NK-92 (cell line): ENCODE data around the gene INO80D.
"Not testable (repeated sequence)": the region's sequence is repeated elsewhere in the genome, so short reads cannot be mapped to it uniquely, and the experiment has no call there.

Source experiments
- DNase-seq: peaks from one replicate; lab custom pipeline; 2025; ENCODE audit not compliant: unreplicated experiment; lab: John Stamatoyannopoulos, UW

Gene INO80D

GRCh38 chr2:205982776-205983327 is 103.1 kb downstream of the INO80D start:
- no peak for DNase-seq

DNA sequence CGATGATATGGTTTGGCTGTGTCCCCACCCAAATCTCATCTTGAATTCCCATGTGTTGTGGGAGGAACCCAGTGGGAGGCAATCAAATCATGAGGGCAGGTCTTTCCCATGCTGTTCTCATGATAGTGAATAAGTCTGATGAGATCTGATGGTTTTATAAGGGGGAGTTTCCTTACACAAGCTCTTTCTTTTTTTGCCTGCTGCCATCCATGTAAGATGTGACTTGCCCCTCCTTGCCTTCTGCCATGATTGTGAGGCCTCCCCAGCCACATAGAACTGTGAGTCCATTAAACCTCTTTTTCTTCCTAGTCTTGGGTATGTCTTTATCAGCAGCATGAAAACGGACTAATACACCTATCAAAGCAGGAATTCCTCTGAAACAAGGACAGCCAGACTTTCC is 107.2 kb downstream of the INO80D start:
- not testable (repeated sequence) for DNase-seq

- not testable (repeated sequence) for DNase-seq
Observed at GRCh38 chr2:205977699-205978098, 108.3 kb downstream of the INO80D start.

- not testable (repeated sequence) for DNase-seq
Observed at GRCh38 chr2:205976934-205977659, 108.9 kb downstream of the INO80D start.

DNA sequence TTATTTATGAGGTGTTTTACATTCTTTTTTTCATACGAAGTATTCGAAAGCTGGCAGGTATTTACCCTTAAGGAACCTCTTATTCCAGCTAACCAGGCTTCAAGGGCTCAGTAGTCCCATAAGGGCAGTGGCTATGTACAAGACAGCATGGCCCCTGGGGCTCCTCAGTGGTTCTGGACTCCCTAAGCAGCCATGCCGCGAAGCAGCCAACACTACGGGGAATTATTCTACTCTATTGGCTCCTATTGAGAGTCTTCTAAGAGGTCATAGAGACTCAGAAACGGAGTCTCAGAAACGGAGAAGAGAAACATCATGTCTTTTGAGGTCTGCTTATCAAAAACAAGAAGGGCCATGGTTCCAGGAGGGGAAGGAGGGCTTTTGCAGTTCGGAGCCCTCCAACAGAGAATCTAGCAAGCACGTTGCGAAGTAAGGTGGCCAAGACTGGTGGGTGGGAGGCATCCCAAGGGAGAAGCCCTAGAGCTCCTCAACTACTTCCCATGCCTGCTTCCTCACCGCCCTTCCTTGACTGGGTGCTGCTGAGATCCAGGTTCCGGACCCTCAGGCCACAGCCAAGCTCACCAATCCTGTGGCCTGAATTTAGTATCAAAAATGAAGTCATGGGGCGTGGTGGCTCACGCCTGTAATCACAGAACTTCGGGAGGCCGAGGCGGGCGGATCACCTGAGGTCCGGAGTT is 109.7 kb downstream of the INO80D start:
- DNase-seq = no peak

DNA sequence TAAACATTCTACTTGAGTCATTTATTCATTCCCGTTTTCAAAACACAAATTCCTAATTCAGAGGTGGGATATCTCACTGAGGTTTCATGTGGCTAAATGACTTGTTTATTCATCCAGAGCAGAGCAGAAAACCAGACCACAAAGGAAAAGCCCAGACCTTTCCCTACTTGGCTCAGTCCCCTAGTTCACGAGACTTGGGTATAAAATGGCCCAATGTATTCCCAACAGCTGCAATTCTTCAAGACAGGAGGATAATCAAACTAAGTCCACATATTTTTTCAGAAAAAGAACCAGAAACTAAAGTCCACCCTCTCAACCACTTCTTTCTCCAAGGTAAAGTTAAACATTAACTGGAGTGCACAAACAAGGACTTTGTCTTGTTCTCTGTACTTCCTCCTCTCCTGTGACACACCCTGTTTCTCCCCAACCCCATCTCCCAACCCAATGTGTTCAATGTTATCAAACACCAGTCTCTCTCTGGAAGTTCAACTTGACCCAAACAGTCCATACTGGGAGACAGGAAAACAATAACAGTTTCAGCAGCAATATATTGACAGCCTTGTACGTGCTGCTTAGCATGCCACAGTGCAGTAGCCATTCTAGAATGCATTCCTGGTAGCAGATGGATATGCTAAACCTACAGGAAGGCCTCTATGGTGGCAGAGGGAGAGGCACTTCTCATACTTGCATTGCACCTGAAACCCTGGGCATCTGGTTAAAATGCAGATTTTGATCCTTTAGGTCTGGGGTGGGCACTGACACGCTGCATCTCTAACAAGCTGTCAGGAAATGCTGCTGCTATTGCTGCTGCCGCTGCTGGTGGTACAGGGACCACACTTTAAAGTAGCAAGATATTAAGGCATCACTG is 110.7 kb downstream of the INO80D start:
- no peak for DNase-seq

DNA sequence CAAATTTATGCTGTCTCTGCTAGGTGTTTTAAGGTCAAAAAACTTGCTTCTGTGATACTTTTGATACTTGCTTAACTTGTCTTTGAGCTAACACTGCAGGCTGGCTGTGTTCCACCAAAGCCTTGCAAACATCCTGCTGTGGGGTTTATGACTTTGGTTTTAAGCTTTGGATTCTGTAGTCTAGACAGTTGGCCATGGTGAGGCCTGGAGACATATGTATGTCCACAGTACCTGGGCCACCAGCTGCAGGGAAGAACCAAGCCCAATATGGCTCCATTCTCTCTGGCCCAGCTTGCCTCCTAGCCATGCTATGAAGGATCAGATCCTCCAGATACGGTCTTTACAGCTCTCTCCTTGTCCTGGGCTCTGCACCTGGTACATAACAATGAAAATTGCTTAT is 113.9 kb downstream of the INO80D start:
- DNase-seq = no peak

DNA sequence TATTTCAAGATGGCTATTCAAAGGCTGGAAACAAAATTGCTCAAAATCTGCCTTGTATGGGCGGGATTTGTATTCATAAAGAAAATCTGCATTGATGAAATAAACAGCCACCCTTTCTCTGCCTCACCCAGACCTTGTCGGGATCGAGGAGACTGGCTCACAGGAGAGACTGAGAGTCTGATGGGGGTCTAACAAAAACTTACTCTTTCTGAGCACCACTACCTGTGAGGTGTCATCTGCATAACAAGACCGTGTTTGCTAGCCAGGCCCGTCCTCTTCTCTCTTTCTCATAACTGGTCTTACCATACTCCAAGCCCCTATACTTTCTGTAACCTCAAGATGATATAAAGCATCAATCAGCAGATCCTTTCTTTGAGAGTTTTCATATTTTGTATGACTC is 115.6 kb downstream of the INO80D start:
- no peak for DNase-seq

DNA sequence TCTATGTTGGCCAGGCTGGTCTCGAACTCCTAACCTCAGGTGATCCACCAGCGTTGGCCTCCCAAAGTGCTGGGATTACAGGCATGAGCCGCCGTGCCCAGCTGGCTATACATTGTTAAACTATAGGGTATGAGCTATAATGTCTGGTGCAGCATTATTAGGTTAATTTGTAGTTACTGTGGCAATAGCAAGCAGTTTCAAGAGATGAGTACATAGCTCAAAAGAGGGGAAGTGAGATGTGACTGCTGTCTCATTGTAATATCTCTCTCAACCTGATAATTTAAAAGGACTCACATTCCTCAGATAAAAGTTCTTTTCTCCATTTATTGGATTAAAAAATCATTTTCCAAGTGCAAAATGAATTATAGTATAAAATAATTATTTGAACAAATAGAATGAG is 116.4 kb downstream of the INO80D start:
- no peak for DNase-seq

DNA sequence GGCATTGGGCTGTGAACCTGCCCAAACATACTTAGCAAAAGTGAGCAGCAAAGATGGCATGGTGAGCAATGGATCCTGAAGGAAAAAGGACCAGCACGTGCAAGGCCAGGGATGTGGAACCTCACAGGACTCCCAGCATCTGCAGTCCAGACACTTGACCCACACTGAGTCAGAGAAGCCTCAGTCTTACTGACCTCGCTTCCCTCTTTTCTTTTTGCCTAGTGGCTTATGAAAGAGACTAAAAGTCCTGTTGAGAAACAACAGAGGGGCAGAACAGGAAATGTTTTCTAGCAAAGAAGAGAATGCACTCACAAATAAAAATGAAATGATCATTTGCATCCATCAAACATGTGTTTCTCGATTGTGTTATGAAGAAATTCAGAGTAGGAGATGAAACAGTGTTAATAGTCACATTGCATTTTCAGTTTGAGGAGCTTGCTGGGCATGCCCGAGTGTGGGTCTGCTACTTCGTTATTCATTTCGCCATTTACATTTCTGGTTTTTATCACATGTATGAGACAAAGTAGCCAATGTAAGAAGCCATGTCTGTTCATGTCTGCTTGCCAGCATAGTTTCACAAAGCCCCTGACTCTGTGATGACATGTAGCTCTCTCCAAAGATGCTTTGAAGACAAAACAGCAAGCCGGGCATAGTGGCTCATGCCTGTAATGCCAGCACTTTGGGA is 118.4 kb downstream of the INO80D start:
- no peak for DNase-seq

DNA sequence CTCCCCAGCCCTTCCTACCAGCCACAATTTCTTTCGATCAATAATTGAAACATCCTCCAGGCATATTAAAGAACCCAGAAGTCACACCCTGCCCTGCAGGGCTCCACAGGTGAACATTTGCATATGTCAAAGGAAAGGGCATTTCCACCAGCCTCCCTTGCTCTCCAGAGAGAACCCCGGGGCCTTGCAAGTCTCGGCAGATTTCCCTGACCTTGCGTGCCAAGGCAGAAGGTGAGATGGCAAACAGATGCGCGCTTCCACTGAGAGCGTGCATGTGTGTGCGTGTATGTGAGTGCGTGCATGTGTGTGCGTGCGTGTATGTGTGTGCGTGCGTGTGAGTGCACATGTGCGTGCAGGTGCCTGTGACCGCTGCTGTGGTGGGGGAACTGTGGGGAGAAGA is 120.3 kb downstream of the INO80D start:
- no peak for DNase-seq

DNA sequence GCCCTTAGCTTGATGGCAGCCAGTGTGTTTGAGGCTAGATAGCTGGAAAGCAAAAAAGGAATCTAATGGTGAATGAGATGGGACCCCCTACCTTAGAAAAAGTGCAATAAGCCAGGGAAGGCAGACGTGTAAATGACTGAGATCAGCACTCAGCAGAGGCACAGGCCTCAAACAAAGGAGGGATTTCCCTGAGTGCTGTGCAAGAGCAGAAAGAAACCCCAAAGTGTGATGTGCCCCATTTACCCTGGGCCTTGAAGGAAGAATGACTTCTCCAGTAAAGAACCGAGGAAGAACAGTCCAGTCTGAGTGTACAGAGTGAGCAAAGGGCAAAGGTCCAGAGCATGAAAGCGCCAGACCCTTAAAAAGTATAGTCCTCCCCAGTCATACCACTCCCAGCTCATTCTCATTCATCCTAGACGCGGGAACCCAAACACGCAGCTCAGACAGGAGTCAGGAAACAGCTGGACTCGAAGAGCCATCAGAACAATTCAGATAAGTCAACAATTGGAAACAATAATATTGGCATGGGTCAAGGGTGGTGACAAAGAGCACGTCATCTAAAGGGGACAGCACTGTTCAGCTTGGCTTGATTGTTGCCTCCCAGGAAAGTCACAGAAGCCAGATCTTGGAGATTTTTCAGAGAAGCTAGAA is 121.7 kb downstream of the INO80D start:
- no peak for DNase-seq

DNA sequence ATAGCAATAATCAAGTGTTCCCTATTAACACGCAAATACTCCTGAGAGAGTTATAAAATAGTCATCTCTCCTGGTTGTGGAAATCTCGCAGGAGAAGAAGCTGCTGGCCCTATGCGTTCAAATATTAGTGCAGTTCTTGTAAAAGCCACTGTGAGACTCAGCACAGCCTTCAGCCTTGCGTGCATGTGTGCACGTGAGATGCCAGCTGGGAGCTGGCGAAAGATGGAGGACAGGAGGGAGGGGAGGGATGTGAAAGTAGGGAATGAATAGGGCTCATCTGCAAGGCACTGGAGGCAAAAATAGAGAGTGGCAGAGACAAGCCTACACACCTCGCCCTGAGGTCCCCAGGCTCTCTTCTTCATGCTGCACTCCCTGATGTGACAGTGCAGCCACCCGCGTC is 126.5 kb downstream of the INO80D start:
- no peak for DNase-seq

- DNase-seq = no peak
Observed at GRCh38 chr2:205957452-205958154, 128.4 kb downstream of the INO80D start.

- no peak for DNase-seq
Observed at GRCh38 chr2:205954707-205955106, 131.3 kb downstream of the INO80D start.

- DNase-seq = no peak
Observed at GRCh38 chr2:205952282-205952681, 133.7 kb downstream of the INO80D start.

DNA sequence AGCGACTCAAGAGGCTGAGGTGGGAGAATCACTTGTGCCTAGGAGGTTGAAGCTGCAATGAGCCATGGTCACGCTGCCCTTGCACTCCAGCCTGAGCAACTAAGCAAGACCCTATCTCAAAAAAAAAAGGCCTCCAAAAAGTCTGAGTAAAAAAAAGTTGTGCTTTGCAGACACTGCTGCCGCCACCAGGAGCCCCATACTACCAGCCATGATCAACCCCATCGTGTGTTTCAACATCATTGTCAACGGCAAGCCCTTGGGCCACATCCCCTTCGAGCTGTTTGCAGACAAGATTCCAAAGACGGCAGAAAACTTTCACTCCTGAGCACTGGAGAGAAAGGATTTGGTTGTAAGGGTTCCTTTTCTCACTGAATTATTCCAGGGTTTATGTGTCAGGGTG is 137.1 kb downstream of the INO80D start:
- no peak for DNase-seq

GRCh38 chr2:205948496-205948837 is 137.5 kb downstream of the INO80D start:
- DNase-seq = no peak

DNA sequence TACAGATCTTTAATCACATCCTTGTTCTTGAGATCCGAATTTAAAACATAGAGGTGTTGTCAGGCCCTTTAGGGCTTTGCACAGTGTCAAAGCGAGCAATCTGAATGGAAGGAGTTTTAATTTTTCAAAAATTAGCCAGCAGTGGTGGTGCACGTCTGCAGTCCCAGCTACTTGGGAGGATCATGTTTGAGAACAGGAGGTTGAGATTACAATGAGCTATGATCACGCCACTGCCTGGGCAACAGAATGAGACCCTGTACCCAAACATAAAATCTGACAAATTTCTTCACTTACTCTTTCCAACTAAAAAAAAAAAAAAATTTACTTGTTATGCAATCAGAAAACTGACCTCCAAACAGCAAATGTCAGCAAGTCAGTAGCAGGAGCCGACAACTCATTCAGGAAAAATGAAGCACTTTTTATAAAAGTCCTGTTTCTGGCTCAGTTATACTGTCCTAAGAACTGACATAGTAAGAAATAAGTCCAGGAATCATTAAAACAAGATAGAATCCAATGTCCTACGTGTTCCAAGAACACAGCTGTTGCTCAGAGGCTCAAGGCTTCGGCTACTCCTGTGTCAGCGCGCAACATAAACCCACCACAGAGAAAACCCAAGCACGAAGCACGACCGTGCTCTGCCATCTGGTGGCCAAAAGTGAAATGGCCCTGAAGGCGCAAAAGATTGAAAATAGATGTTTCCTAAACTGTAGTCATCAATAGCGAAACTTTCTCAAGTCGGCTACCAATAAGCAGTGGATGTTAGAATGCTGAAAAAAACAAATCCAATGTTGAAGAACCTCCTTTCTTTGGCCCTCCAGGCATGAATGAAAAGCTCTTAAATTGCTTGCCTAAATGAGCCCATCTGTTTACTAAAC is 138.1 kb downstream of the INO80D start:
- DNase-seq = no peak
